8988T (cell line): ENCODE data around the gene EPO.
"Not testable (repeated sequence)": the region's sequence is repeated elsewhere in the genome, so short reads cannot be mapped to it uniquely, and the experiment has no call there.

ENCODE experiments used
- DNase-seq: peaks from one replicate; pipeline ENCODE4 v3.0.0; 2011

The EPO gene

DNA sequence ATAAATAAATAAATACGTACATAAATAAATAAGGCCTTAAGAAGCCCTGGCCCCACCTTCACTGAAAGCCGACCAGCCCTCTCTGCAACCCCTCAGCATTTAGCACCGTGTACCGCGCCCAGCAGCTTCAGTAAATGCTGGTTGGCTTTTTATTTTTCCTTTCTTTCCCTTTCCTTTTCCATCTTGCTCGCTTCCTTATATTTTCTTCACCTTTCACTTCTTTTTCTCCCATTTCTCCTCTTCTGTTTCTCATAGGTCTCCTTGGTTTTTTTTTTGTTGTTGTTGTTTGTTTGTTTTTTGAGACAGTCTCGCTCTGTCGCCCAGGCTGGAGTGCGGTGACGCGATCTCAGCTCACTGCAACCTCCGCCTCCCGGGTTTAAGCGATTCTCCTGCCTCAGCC, 24.3 kb downstream of the EPO start:
- DNase-seq = no peak

DNA sequence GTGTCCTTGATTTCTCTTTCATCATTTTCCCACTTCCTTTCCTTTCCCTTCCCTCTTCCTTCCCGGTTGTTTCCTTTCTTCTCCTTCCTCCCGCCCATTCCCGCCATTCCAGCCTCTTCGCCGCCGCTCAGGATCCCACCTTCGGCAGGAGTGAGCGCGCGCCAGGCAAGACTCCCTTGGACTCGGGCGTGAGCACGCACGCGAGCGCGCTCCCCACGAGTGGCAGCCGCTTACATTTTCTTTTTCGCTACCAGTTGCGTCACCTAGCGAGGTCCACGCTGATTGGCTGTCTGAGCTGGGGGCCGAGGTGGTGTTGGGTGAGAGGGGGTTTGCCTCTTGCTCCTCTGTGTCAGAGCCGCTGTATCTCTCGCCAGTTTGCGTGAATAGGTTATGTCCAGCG, 24.9 kb downstream of the EPO start:
- no peak for DNase-seq

DNA sequence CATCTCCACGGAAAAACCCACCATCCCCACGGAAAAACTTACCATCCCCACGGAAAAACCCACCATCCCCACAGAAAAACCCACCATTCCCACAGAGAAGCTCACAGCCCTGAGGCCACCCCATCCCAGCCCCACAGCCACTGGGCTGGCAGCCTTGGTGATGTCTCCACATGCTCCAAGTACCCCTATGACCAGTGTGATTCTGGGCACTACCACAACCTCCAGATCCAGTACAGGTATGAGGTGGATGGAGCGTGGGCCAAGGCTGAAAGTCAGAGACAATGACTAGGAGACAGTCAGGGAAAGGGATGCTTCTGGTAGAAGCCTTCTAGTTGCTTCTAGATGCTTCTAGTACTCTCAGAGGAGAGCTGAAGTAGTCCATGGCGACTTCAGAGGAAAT, 32.7 kb downstream of the EPO start:
- DNase-seq = no peak

DNA sequence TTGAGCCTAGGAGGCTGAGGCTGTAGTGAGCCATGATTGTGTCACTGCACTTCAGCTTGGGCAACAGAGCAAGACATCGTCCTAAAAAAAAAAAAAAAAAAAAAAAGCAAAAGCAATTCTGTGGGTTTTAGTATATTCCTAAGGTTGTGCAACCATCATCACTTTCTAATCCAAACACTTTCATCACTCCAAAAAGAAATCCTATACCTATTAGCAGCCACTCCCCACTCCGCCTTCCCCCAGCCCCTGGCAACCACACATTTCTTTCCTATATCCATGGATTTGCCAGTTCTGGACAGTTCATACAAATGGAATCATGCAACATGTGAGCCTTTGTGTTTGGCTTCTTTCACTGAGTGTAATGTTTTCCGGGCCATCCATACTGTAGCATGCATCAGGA, 33.5 kb downstream of the EPO start:
- DNase-seq = no peak

DNA sequence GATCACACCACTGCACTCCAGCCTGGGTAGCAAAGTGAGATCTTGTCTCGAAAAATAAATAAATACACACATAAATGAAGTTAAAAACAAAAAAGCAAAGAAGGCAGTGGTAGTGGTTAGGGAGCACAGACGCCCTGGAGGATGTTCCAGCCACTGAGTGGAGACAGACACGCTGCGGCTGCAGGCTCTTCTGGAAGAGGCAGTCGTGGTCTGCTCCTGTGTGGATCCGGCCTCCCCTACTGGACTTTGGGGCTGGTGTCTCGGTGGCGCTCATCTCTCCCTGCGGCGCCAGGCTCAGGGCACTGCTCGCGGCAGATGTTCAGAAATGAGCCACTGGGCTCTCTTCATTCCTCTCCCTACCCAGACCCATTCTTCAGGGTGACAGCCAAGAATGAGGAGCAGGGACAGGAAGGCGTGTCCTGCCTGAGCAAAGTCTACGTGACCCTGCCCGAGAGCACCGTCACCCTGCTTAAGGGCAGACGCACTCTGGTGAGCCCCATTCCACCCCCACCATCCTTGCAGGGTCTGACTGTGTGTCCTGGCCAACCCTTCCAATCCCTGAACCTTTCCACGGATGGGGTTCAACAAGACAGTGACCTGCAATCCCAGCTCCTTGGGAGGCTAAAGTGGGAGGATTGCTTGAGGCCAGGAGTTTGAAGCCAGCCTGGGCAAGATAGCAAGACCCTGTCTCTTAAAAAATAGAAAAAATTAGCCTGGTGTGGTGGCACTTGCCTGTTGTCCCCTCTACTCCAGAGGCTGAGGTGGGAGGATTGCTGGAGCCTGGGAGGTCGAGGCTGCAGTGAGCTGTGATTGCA, 39.3 kb downstream of the EPO start:
- no peak for DNase-seq

DNA sequence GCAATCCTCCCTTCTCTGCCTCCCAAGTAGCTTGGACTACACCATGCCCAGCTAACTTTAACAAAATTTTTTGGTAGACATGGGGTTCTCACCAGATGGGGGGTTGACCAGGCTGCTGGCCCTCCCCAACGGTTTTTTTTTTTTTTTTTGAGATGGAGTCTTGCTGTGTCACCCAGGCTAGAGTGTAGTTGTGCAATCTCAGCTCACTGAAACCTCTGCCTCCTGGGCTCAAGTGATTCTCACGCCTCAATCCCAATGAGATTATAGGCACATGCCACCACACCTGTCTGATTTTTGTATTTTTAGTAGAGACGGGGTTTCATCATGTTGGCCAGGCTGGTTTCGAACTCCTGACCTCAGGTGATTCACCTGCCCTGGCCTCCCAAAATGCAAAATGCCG, 42.6 kb downstream of the EPO start:
- not testable (repeated sequence) for DNase-seq

DNA sequence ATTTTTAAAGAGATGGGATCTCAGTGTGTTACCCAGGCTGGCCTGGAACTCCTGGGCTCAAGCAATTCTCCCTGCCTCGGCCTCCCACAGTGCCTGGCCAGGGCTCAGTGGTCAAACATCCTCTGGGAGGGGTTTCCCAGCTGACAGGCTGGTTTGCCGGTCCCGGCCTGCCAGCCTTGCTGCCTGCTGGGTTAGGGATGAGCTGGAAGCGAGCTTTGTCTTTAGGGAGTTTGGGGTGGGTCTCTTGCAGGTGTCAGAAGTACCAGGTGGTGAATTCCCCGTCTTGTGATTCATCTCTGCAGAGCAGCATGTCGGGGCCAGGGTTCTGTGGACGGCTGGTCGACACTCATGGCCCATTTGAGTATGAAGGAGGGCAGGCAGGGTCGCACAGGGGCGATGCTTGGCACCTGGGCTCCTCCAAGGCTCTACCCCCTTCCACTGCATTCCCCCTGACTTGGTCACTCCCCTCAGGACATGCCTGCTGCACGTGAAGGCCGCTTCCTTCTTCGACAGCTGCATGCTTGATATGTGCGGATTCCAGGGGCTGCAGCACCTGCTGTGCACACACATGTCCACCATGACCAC, 43.4 kb downstream of the EPO start:
- no peak for DNase-seq

- no peak for DNase-seq
These were observed 44.6 kb downstream of the EPO start for GRCh38 chr7:100764841-100765240.

GRCh38 chr7:100765250-100765649, 45.0 kb downstream of the EPO start:
- no peak for DNase-seq

GRCh38 chr7:100768784-100769183, 48.5 kb downstream of the EPO start:
- no peak for DNase-seq
